ENCODE results near the gene KIF6.

GRCh38 chr6:39496915-39497314, 228.3 kb downstream of the KIF6 start:
- TF ChIP-seq CTCF (IDR thresholded peaks at IDR 0.05) (no peak), POLR2A (IDR thresholded peaks at IDR 0.05; ENCODE audit: low read length) (no peak), FOSL2 (IDR thresholded peaks at IDR 0.05) (no peak), FOSL2 (CRISPR knock-in tag; IDR thresholded peaks at IDR 0.05) (no peak), POLR2AphosphoS2 (conservative IDR thresholded peaks at IDR 0.05; ENCODE audit: low read length) (no peak), ESRRA (IDR thresholded peaks at IDR 0.05; ENCODE audit: borderline replicate concordance, low read length) (no peak), HMGXB4 (CRISPR knock-in tag; IDR thresholded peaks at IDR 0.05; ENCODE audit: borderline replicate concordance) (no peak), EP300 (IDR thresholded peaks at IDR 0.05) (no peak), MAX (IDR thresholded peaks at IDR 0.05) (no peak), ZC3H11A (IDR thresholded peaks at IDR 0.05) (no peak), EHMT2 (IDR thresholded peaks at IDR 0.05; ENCODE audit: low read depth) (no peak)
- TF ChIP-seq, protein P1, sequence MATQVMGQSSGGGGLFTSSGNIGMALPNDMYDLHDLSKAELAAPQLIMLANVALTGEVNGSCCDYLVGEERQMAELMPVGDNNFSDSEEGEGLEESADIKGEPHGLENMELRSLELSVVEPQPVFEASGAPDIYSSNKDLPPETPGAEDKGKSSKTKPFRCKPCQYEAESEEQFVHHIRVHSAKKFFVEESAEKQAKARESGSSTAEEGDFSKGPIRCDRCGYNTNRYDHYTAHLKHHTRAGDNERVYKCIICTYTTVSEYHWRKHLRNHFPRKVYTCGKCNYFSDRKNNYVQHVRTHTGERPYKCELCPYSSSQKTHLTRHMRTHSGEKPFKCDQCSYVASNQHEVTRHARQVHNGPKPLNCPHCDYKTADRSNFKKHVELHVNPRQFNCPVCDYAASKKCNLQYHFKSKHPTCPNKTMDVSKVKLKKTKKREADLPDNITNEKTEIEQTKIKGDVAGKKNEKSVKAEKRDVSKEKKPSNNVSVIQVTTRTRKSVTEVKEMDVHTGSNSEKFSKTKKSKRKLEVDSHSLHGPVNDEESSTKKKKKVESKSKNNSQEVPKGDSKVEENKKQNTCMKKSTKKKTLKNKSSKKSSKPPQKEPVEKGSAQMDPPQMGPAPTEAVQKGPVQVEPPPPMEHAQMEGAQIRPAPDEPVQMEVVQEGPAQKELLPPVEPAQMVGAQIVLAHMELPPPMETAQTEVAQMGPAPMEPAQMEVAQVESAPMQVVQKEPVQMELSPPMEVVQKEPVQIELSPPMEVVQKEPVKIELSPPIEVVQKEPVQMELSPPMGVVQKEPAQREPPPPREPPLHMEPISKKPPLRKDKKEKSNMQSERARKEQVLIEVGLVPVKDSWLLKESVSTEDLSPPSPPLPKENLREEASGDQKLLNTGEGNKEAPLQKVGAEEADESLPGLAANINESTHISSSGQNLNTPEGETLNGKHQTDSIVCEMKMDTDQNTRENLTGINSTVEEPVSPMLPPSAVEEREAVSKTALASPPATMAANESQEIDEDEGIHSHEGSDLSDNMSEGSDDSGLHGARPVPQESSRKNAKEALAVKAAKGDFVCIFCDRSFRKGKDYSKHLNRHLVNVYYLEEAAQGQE (IDR thresholded peaks at IDR 0.05): no peak

All from A549 (cell line).